GM19351 (cell line): ENCODE measurements around the gene EFHD1.

ENCODE experiments used
- ATAC-seq: cut with Tn5 transposase; IDR thresholded peaks from one replicate; pipeline ENCODE4 v1.9.1; 2021; ENCODE audit warnings: mild to moderate bottlenecking, moderate library complexity; ENCODE audit not compliant: unreplicated experiment

The EFHD1 gene

GRCh38 chr2:232633413-232634205 is at the start of gene EFHD1:
EFHD1 (plus strand) TSS chr2:232633604; CDS start chr2:232633705, 101 bp downstream.
- ATAC-seq = no peak

- no peak for ATAC-seq
These were observed 49.2 kb upstream of the EFHD1 start for GRCh38 chr2:232584238-232584637.

DNA sequence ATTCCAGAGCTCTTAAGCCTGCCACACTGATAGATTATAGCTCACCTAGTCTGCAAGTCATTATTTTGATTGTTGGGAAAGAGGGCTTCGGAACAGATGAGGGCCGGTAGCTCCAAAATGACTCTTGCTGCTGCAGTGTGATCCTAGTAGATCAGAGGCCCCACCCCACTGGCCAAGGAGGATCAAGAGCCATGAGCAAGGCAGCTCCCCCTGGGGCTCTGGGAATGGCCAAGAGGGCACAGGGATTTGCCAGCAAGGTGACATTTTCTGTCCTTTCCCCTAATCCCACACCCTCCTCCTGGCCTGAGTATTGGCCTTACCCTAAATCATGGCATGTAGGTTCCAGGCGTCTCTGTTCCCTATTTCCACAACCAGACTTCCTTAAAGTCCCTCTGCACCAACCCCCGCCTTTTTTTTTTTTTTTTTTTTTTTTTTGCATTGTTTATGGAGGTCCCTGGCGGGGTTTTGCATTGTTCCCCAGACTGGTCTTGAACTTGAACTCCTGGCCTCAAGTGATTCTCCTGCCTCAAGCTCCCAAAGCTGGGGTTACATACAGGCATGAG is 46.4 kb upstream of the EFHD1 start:
- no peak for ATAC-seq

DNA sequence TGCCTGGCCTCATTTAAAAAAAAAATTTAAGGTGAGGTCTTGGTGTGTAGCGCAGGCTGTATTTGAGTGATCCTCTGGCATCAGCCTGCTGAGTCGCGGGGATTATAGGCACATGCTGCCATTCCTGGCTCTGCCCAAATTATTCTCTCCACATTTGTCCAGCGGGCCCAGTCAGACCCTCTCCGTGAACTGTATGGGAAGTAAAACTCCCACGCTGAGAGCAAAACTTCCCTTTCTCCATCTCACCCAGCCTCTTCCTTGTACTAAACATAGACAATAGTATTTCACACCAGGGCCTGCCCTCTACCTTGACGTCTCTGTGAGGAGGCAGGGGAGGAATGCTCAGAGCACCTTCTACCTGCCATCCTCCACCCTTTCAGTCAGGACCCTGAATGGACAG is 45.9 kb upstream of the EFHD1 start:
- no peak for ATAC-seq

DNA sequence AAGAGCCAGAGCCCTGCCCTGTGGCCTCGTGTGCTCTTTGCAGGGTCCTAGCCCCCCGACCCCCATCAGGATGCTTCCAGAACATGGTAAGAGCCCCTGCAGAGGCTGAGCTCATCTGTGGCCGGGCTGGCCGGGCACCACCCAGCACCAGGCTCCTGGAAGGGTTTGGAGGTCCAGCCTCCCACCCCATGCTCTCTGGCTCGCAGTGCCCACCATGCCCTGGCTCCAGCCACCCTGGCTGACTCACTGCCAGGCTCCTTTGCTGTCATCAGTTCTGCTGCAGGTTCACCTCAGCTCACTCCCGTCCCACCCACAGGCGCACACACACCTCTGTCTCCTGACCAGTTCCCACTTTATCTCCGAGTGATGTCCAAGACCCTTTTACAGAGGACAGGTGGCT is 45.4 kb upstream of the EFHD1 start:
- no peak for ATAC-seq

DNA sequence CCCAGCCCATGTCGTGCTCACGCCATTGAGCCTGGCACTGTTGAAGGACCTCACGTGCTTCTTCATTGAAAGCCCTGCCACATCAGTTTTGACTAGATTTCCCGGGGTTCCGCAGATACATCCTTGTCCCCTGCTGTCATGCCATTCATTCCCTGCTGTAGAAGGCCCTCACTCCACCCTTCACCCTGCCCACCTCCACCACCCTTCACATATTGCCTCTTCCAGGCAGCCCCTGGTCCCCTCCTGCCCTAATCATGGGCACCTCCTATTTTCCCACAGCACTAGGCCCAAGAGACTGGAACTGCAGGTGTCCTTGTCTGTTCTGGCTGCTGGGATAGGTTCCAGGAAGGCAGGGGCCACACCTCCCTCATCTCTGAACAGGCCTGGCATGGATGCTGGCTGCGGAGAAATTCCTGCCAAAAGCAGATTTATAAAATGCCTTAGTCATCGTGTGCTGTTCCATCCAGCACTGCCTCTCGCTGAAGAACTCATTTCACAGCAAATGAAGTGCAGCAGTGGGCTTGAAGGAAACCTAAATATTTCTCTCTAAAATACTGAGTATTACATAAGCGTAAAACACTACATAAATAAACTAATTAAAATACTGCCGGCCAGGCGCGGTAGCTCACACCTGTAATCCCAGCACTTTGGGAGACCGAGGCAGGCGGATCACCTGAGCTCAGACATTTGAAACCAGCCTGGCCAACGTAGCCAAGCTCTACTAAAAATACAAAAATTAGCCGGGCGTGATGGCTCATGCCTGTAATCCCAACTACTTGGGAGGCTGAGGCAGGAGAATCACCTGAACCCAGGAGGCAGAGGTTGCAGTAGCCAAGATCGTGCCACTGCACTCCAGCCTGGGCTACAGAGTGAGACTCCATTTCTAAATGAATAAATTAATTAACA is 44.5 kb upstream of the EFHD1 start:
- ATAC-seq = no peak

GRCh38 chr2:232592772-232593395 is 40.5 kb upstream of the EFHD1 start:
- no peak for ATAC-seq

DNA sequence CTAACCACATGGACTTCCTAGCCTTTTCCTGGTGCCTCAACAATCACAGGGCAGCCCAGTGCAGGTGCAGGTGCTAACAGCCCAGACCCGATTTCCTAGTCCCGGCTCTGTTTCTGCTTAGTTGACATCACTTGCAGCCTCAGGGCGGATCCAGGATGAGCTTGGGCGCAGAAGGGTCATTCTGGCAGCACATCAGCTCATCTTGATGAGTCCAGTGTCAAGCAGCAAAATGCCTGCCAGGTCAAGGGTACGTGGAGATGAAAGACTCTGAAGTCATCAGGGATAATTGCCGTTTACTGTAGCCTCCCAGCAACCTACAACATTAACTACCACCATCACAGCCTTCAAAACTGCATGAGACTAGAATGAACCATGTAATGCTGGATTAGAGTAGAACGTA is 39.4 kb upstream of the EFHD1 start:
- no peak for ATAC-seq

GRCh38 chr2:232597362-232598079 is 35.9 kb upstream of the EFHD1 start:
- ATAC-seq = no peak

DNA sequence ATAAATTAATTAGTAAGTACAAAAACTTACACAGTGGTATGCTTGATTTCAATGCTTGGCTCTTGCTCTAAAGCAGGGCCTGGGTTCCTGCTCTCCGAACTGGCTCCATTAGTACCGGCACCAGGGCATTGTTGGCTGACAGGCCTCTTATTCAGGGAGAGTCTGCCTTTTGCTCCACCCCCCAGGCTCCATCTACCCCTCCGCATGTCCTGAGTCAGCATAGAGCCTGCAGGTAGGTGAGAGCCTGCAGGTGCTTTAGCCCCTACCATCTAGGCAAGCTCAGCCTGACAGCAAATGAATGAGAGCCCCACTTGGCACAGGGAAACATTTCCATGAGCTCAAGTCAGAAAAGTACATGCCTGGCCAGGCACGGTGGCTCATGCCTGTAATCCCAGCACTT is 35.1 kb upstream of the EFHD1 start:
- ATAC-seq = no peak

DNA sequence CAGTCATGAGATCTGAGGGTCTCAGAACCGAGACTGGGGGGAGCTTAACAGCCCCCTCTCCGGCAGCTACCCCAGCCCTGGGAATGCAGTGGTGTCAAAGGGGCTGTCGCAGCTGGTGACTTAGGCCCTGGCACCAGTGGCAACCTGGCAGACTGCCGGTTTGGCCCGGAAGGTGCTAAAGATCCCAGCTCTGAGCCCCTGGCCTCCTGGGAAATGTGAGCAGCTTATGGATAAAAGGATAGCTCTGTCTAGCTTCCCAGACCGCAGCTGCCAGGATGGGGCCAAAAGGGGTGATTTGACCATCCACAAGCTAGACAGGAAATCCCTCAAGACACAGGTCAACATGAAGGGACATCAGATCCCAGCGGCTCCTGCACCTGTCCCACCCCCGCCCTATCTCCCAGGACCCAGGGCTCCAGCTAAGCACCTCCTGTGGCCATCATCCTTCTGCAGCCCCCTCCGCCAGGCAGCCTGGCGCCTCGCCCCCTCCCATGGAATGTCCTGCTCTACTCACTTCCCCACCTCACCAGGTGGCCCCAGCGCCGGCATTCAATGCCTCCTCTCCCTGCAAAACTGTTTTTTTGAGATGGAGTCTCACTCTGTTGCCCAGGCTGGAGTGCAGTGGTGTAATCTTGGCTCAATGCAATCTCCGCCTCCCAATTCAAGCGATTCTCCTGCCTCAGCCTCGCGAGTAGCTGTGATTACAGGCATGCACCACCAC is 33.2 kb upstream of the EFHD1 start:
- ATAC-seq = no peak

GRCh38 chr2:232603283-232603682 is 30.1 kb upstream of the EFHD1 start:
- no peak for ATAC-seq

- no peak for ATAC-seq
These were observed 28.9 kb upstream of the EFHD1 start for GRCh38 chr2:232604535-232604934.

DNA sequence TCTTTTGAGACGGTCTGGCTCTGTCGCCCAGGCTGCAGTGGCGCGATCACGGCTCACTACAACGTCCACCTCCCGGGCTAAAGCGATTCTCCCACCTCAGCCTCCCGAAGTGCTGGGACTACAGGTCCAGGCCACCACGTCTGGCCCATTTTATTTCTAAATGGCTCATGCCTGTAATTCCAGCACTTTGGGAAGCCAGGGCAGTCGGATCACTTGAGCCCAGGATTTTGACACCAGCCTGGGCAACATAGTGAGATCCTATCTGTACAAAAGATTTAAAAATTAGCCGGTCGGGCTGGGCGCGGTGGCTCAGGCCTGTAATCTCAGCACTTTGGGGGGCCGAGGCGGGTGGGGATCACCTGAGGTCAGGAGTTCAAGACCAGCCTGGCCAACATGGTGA is 26.4 kb upstream of the EFHD1 start:
- no peak for ATAC-seq

DNA sequence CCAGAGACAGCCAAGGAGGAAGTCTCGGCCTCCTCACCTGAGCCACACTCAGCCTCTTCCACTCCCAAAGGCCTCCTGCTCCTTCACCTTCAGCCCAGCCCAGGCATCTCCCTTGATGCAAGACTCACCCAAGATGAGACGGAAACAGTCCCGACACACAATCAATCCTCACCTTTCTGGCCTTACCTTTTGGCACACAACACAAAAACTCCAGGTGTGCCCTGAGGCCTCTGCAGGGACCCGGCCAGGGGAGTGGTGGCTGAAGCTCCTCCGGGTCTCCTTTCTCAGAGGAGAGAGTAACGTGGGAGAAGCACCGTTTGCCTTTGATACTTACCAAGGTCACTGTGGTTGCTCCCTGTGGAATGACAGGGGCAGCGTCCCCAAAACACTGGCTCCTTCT is 23.8 kb upstream of the EFHD1 start:
- no peak for ATAC-seq

DNA sequence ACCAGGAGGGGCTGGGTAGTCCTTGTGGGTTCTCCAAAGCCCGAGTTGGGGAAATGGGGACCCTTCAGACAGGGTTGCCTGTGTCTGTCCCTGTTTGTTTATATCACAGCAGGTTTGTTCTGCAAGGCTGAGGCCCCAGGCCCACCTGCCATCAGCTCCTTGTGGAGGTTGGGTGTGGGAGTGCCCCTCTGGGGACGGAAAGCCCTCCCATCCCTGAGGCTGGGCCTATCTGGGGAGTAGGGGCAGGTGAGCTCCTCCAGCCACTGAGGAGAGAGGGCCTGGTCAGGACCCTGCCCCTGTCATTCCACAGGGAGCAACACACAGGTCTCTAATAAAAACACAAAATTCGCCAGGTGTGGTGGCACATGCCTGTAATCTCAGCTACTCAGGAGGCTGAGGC is 23.3 kb upstream of the EFHD1 start:
- no peak for ATAC-seq

GRCh38 chr2:232611061-232611460 is 22.3 kb upstream of the EFHD1 start:
- ATAC-seq = no peak

GRCh38 chr2:232611559-232612218 is 21.7 kb upstream of the EFHD1 start:
- ATAC-seq = no peak

GRCh38 chr2:232613538-232614134 is 19.8 kb upstream of the EFHD1 start:
- ATAC-seq = no peak
